HepG2 (cell line): ENCODE data around the gene SLC51B. TPM values are rescaled to one million over a fixed set of nuclear protein-coding genes. Genes with fewer than 3 reads are reported as not detected.

Experiments used
- CCAR2 ChIP-seq: fragments of 200-400 bp; formaldehyde crosslinking; optimal IDR thresholded peaks from 2 replicates; pipeline ENCODE3; 2018; ENCODE audit warnings: low read depth, mild to moderate bottlenecking, low read length, moderate library complexity
- DPF2 ChIP-seq: sonication (generic); formaldehyde crosslinking; IDR thresholded peaks from 2 replicates; pipeline ENCODE4 v1.4.0; 2020; ENCODE audit warnings: mild to moderate bottlenecking, low read depth, missing genetic modification reagents, borderline replicate concordance
- EED ChIP-seq: sonication (generic); formaldehyde crosslinking; IDR thresholded peaks from 2 replicates; pipeline ENCODE4 v1.5.0; 2020; ENCODE audit warnings: mild to moderate bottlenecking, missing genetic modification reagents
- EP300 ChIP-seq, 3 experiments: sonication (generic) in 1 of 3; formaldehyde crosslinking in 1 of 3; IDR thresholded peaks; 2 replicates each; pipeline versions ENCODE4 v1.5.1 to v1.6.1; 2011 to 2020; ENCODE audit warnings: low read depth in 2 of 3, low read length in 2 of 3, borderline replicate concordance in 1 of 3, improper control_type of control experiment in 1 of 3, mild to moderate bottlenecking in 1 of 3, missing genetic modification reagents in 1 of 3, moderate library complexity in 1 of 3
- FIP1L1 ChIP-seq: fragments of 200-400 bp; formaldehyde crosslinking; IDR thresholded peaks from 2 replicates; pipeline ENCODE4 v1.6.1; 2018; ENCODE audit warnings: low read depth, mild to moderate bottlenecking, low read length, moderate library complexity, borderline replicate concordance; ENCODE audit not compliant: insufficient read depth
- FOXK1 ChIP-seq: sonication (generic); formaldehyde crosslinking; IDR thresholded peaks from 2 replicates; pipeline ENCODE4 v1.4.0; 2020; ENCODE audit warnings: low read depth, missing genetic modification reagents, borderline replicate concordance
- GZF1 ChIP-seq: sonication (generic); formaldehyde crosslinking; IDR thresholded peaks from 2 replicates; pipeline ENCODE4 v1.5.1; 2020; ENCODE audit warnings: mild to moderate bottlenecking, missing genetic modification reagents
- HMG20B ChIP-seq: conservative IDR thresholded peaks from 2 replicates; pipeline ENCODE4 v1.6.1; 2016; ENCODE audit warnings: missing genetic modification reagents, missing compliant biosample characterization
- HNF4A ChIP-seq: sonication (generic); formaldehyde crosslinking; IDR thresholded peaks from 2 replicates; pipeline ENCODE4 v1.4.0; 2020; ENCODE audit warnings: missing genetic modification reagents
- HNRNPL ChIP-seq: fragments of 200-400 bp; formaldehyde crosslinking; IDR thresholded peaks from 2 replicates; pipeline ENCODE4 v1.6.1; 2017; ENCODE audit warnings: mild to moderate bottlenecking, low read depth, low read length
- KAT7 ChIP-seq: IDR thresholded peaks from 2 replicates; pipeline ENCODE4 v1.6.1; 2018; ENCODE audit warnings: borderline replicate concordance, missing compliant biosample characterization
- MAFF ChIP-seq: IDR thresholded peaks from 2 replicates; pipeline ENCODE4 v1.6.1; 2011; ENCODE audit warnings: low read depth, low read length, improper control_type of control experiment
- MTF2 ChIP-seq: sonication (generic); formaldehyde crosslinking; IDR thresholded peaks from 2 replicates; pipeline ENCODE4 v1.5.0; 2020; ENCODE audit warnings: missing genetic modification reagents, borderline replicate concordance
- NONO ChIP-seq, 2 experiments: fragments of 450-650 bp in 1 of 2; sonication (generic) in 1 of 2; formaldehyde crosslinking in 1 of 2; IDR thresholded peaks in 1 of 2; conservative IDR thresholded peaks in 1 of 2; 2 replicates each; pipeline versions ENCODE4 v1.6.1 to v1.8.0; 2017 to 2022; ENCODE audit warnings: mild to moderate bottlenecking in 1 of 2, missing genetic modification reagents in 1 of 2, moderate library complexity in 1 of 2
- REST ChIP-seq, 2 experiments: IDR thresholded peaks; 2 replicates each; pipeline ENCODE4 v1.6.1; 2011 to 2012; ENCODE audit warnings: low read length in 2 of 2, borderline replicate concordance in 1 of 2, low read depth in 1 of 2, mild to moderate bottlenecking in 1 of 2, moderate library complexity in 1 of 2
- SSRP1 ChIP-seq: IDR thresholded peaks from 2 replicates; pipeline ENCODE4 v1.6.1; 2016; ENCODE audit warnings: control low read depth
- ZMYM4 ChIP-seq: sonication (generic); formaldehyde crosslinking; IDR thresholded peaks from 2 replicates; pipeline ENCODE4 v1.8.1; 2023; ENCODE audit warnings: mild to moderate bottlenecking, missing genetic modification reagents
- ZNF18 ChIP-seq: sonication (generic); formaldehyde crosslinking; IDR thresholded peaks from 2 replicates; pipeline ENCODE4 v1.8.0; 2022; ENCODE audit warnings: mild to moderate bottlenecking, missing genetic modification reagents; ENCODE audit not compliant: insufficient replicate concordance
- ZNF20 ChIP-seq: sonication (generic); formaldehyde crosslinking; IDR thresholded peaks from 2 replicates; pipeline ENCODE4 v1.4.0; 2020; ENCODE audit warnings: mild to moderate bottlenecking, moderate library complexity, missing genetic modification reagents
- ZNF205 ChIP-seq: IDR thresholded peaks from 2 replicates; pipeline ENCODE4 v1.6.1; 2018; ENCODE audit warnings: missing biosample characterization, missing genetic modification reagents
- ZNF350 ChIP-seq: sonication (generic); formaldehyde crosslinking; IDR thresholded peaks from 2 replicates; pipeline ENCODE4 v1.4.0; 2020; ENCODE audit warnings: mild to moderate bottlenecking, low read depth, missing genetic modification reagents, borderline replicate concordance
- ZNF598 ChIP-seq: sonication (generic); formaldehyde crosslinking; IDR thresholded peaks from 2 replicates; pipeline ENCODE4 v1.5.1; 2020; ENCODE audit warnings: mild to moderate bottlenecking, missing genetic modification reagents, borderline replicate concordance
- ZNF768 ChIP-seq: sonication (generic); formaldehyde crosslinking; IDR thresholded peaks from 2 replicates; pipeline ENCODE4 v1.4.0; 2020; ENCODE audit warnings: missing genetic modification reagents
- ZSCAN30 ChIP-seq: sonication (generic); formaldehyde crosslinking; IDR thresholded peaks from 2 replicates; pipeline ENCODE4 v1.5.0; 2020; ENCODE audit warnings: mild to moderate bottlenecking, missing genetic modification reagents
- polyA plus RNA-seq, 8 experiments: library from polyadenylated mRNA; depleted of rRNA in 3 of 8; stranded (reverse) in 7 of 8; unstranded in 1 of 8; fragments of >200 nt; fragmentation: Illumina TruSeq in 4 of 8; extraction: Trizol in 4 of 8; gene quantifications; 2 replicates each; pipeline versions ENCODE4 v1.2.1 to v1.2.3, GENCODE V29; 2011 to 2016; ENCODE audit warnings: low read depth in 4 of 8, missing spikeins in 1 of 8, mixed read lengths in 1 of 8; ENCODE audit not compliant: insufficient read depth in 1 of 8
- total RNA-seq, 5 experiments: library from RNA; depleted of rRNA; stranded (reverse); fragments of >200 nt; fragmentation: Illumina TruSeq; extraction: Trizol; gene quantifications; 2 replicates each; pipeline ENCODE4 v1.2.3, GENCODE V29; 2016; ENCODE audit warnings: low read depth in 1 of 5

Gene SLC51B
- total and polyA plus RNA-seq, 2 of the 13 experiments (the other 11 are each of a cell fraction or from before 2014, with no cell fraction given), result 14.9 to 17.1 TPM

- TF ChIP-seq NONO (IDR thresholded peaks at IDR 0.05) (no peak), NONO (CRISPR knock-in tag; conservative IDR thresholded peaks at IDR 0.05) (peak; percentile 86), MAFF (no peak), DPF2 (CRISPR knock-in tag) (peak; percentile 81; the same call in 1 of the 2 replicates), REST (IDR thresholded peaks at IDR 0.05; ENCODE audit: borderline replicate concordance in 1 of 2, low read depth in 1 of 2, low read length in 2 of 2) (no peak), FOXK1 (peak; percentile 69; the same call in 1 of the 2 replicates), HNF4A (CRISPR knock-in tag) (peak; percentile 79; the same call in 1 of the 2 replicates), ZNF768 (CRISPR knock-in tag) (no peak), ZNF598 (0 out of 2 replicates have a peak, but pooled peaks have one; percentile 53), EED (CRISPR knock-in tag) (no peak), MTF2 (CRISPR knock-in tag) (no peak), HMG20B (CRISPR knock-in tag) (0 out of 2 replicates have a peak, but pooled peaks have one; percentile 59), ZNF350 (CRISPR knock-in tag) (peak; percentile 70; the same call in 1 of the 2 replicates), ZSCAN30 (CRISPR knock-in tag) (no peak), ZNF205 (CRISPR knock-in tag) (peak; percentile 74; the same call in 1 of the 2 replicates), ZMYM4 (peak; percentile 79), FIP1L1 (no peak), ZNF20 (CRISPR knock-in tag) (0 out of 2 replicates have a peak, but pooled peaks have one; percentile 73), GZF1 (CRISPR knock-in tag) (no peak), CCAR2 (no peak), KAT7 (peak; percentile 79; the same call in 1 of the 2 replicates), EP300 (IDR thresholded peaks at IDR 0.05; ENCODE audit: low read depth in 2 of 2, low read length in 2 of 2) (peak; percentile 27 to 87; a peak in 2 of 4 replicates), EP300 (CRISPR knock-in tag; IDR thresholded peaks at IDR 0.05; ENCODE audit: borderline replicate concordance) (peak; percentile 85), HNRNPL (no peak), ZNF18 (peak; percentile 69), SSRP1 (CRISPR knock-in tag) (peak; percentile 86; the same call in 1 of the 2 replicates)
Observed at GRCh38 chr15:65044724-65045481, at the start of gene SLC51B (continued).
